Stimulated activated CD4-positive, alpha-beta T cell treated with anti-CD3 and anti-CD28 coated beads, Interleukin-4, amount 100 ng/mL, for 4 hours (primary cell): ENCODE data around the gene TVP23A.
"Not testable (repeated sequence)": the region's sequence is repeated elsewhere in the genome, so short reads cannot be mapped to it uniquely, and the experiment has no call there.

Source experiments
- DNase-seq, 2 experiments: peaks; one replicate each; pipeline ENCODE4 v3.0.0-alpha.2; 2020

The TVP23A gene

GRCh38 chr16:10835281-10835931 is 16.8 kb upstream of the TVP23A start:
- DNase-seq, result no peak

- no peak for DNase-seq
These were observed 16.2 kb upstream of the TVP23A start for GRCh38 chr16:10834766-10835165.

DNA sequence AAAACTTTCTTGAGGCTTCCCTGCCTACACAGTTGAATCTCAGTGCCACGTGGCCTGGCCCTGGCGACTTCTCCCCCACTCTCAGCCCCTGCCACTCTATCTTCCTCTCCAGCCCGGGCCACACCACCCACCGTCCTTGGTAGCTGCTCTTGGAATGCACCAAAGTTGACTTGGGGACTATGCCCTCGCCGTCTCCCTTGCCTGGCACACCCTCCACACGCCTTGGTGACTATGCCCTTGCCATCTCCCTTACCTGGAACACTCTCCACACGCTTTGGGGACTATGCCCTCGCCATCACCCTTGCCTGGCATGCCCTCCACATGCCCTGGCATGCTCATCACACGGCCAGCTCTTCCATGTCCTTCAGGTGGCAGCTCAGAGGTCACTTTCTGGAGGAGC is 15.5 kb upstream of the TVP23A start:
- no peak for DNase-seq

DNA sequence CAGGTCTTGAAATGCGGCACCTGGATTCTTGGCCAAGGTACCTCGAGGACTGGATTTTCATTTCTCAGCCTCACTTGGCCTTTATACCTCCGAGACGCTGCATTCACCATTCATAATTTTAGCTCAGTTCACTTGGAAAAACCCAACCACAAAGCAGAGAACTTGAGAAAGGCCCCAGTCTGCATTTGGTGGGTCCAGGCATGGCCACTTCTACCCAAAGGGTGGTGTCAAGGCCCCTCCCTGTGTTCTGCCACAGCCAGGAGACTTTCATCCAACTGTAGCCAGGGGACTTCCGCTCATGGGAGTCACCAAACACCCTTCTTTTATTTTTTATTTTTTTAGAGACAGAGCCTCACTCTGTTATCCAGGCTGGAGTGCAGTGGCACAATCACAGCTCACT is 14.7 kb upstream of the TVP23A start:
- no peak for DNase-seq

DNA sequence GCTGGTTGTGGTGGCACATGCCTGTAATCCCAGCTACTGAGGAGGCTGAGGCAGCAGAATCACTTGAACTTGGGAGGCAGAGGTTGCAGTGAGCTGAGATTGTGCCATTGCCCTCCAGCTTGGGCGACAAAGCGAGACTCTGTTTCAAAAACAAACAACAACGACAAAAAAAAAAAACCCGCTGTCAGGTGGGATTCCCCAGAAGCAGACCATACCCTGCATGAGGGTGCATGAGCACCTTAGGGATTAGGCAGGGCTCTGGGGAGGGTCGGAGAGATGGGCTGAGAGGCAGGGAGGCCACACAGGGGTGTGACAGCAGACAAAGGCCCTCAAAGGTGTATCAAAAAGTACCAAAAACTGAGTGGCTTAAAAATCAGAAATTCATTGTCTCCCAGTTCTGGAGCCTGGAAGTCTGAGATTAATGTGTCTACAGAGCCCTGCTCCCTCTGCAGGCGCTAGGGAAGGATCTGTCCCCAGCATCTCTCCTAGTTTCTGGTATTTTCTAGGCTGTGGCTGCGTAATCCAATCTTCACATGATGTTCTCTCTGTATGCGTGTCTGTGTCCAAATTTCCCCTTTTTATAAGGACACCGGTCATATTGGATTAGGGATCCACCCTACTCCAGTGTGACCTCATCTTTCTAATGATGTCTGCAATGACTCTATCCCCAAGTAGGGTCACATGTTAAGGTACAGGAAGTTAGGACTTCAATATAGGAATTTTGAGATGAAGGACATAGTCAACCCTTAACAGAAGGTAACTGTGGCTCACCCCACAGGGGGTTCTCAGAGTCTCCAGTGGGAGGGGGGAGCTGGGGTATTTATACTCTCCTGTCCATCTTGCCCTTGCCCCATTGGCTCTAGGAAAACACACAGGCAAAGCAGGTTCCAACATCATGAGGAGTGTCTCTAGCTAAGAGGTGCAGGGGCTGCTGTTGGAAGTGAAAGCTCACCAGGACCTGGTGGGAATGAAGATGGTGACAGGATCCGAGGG is 13.6 kb upstream of the TVP23A start:
- no peak for DNase-seq

DNA sequence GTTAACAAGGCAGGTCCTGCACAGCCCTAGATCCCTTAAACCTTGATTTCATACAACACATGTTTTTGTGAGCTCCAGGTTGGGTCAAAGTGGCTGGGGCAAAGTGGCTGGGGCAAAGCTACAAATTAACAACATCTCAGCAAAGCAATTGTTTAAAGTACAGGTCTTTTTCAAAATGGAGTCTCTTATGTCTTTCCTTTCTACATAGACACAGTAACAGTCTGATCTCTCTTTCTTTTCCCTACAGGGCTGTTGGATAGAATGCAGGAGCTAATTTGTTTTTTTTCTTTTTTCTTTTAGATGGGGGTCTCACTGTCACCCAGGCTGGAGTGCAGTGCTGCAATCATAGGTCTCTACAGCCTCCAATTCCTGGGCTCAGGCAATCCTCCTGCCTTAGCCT is 11.6 kb upstream of the TVP23A start:
- DNase-seq, result not testable (repeated sequence)

DNA sequence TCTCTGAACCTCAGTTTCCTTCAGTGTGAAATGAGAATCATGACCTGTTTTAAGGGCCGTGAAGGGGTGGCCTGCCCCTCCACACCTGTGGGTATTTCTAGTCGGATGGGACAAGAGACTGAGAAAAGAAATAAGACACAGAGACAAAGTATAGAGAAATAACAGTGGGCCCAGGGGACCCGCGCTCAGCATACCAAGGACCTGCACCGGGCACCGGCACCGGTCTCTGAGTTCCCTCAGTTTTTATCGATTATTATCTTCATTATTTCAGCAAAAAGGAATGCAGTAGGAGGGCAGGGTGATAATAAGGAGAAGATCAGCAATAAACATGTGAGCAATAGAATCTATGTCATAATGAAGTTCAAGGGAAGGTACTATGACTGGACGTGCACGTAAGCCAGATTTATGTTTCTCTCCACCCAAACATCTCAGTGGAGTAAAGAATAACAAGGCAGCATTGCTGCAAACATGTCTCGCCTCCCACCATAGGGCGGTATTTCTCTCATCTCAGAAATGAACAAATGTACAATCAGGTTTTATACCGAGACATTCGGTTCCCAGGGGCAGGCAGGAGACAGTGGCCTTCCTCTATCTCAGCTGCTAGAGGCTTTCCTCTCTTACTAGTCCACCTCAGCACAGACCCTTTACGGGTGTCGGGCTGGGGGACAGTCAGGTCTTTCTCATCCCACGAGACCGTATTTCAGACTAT is 10.9 kb upstream of the TVP23A start:
- DNase-seq, result not testable (repeated sequence)

DNA sequence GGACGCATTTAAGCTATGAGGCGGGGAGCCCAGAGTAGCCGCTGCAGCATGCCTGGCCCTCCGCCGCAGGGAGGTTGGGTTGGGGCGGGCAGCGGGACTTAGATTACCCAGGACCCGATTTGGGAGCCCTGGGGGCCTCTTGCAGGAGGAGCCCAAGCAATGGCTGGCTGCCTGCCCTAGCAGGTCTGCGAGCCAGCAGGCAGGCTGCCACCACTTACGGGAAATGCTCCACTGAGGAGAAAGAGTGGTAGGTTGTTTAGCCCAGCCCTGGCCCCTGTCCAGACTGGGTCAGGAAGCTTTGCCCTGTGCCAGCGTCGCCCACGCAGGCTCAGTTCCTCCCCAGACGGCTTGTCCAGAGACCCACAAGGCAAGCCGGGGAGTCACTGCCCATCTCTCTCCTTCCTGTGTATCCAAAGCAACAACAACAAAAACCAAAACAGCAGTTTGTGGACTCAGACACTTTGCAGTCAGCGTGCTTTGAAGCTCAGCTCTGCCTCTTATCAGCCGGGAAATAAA is 10.3 kb upstream of the TVP23A start:
- DNase-seq, result no peak

DNA sequence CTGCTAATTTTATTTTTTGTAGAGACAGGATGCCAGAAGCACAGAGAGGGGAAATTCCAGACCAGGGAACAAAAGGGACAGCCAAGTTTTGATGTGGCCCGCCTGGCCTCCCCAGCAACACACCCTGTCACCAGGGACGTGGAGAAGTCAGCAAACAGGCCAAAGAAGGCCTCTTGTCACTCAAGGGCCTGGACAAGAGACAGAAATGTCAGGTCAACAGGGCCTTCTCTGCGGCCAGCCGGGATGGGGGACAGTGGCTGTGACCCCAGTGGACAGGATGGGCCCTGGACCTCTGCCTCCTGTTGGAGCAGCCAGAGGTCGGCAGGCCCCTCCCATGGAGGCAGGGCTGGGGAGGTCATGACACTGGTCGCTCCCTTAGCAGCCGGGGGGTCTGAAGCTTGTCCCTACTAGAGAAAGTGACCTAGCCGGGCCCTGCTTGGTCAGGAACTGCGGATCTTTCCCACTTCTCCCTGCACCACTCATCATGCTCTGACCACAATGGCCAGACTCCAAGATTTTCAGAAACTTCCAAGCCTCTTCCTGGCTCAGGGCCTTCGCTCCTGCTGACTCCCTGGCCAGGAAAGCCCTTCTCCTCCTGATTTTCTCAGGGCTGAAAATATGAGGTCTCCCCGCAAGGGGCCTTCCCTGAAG is 9.2 kb upstream of the TVP23A start:
- DNase-seq, result no peak

- no peak for DNase-seq
These were observed 5.7 kb upstream of the TVP23A start for GRCh38 chr16:10824111-10824893.

DNA sequence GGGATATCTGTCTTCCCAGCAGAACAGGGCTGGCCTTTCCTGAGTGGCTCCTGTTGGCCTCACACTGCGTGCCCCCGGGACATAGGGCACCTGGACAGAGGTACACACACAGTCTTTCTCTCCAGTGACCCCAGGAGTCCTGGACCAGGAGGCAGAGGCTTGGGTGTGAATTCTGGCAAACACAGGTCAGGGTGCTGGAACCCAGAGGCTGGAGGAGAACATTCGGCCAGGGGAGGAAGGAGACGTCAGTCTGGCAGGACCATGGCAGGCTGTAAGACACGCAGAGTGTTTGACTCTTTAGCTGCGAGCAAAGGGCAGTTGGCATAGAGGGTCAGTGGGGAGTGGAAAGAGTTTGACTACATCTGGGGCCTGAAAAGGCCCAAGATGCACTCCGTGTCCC is 4.1 kb upstream of the TVP23A start:
- DNase-seq, result no peak

DNA sequence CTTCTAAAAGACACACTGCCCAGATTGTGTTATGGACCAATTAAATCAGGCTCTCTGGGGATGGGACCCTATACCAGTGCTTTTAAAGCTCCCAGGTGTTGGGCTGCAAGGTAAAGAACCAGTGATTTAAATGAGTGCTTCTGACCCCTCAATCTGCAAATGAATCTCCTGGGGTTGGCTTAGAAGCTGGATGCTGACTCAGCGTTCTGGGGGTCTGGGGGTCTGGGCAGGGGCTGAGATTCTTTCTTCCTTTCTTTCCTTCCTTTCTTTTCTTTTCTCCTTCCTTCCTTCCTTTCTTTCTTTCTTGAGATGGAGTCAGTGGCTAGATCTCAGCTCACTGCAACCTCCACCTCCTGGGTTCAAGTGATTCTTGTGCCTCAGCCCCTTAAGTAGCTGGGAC is 2.0 kb upstream of the TVP23A start:
- no peak for DNase-seq

DNA sequence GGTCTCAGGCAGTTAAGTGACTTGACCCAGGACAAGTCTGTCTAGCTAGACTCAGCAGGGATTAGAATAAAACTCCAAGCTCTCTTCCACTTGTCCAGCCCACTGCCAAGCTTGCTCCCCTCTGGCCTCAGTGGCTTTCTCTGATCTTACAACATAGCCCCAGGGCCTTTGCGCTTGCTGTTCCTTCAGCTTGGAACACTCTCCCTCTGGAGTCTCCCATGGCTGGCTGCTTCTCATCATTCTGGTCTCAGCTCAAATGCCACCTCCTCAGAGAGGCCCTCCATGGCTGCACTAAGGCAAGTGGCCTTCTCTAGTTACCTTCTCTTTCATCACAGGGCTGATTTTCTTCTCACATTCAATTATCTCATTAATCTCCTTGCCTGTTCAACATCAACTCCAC is 1.1 kb downstream of the TVP23A start:
- DNase-seq, result no peak

DNA sequence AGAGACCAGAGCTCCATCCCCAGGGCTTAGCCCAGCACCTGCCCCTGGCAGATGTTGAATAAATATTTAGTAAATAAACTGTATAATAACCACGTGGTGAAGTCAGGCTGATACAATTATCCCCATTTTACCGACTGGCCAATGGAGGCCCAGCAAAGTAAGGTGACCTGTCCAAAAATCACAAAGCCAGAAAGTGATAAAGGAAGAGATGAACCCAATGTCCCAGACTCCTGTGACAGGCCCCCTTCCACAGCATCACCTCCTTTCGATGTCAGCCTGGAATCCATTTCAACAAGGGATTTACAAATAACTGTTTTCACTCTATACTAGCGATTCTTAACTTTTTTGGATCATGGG is 5.5 kb downstream of the TVP23A start:
- DNase-seq, result no peak

DNA sequence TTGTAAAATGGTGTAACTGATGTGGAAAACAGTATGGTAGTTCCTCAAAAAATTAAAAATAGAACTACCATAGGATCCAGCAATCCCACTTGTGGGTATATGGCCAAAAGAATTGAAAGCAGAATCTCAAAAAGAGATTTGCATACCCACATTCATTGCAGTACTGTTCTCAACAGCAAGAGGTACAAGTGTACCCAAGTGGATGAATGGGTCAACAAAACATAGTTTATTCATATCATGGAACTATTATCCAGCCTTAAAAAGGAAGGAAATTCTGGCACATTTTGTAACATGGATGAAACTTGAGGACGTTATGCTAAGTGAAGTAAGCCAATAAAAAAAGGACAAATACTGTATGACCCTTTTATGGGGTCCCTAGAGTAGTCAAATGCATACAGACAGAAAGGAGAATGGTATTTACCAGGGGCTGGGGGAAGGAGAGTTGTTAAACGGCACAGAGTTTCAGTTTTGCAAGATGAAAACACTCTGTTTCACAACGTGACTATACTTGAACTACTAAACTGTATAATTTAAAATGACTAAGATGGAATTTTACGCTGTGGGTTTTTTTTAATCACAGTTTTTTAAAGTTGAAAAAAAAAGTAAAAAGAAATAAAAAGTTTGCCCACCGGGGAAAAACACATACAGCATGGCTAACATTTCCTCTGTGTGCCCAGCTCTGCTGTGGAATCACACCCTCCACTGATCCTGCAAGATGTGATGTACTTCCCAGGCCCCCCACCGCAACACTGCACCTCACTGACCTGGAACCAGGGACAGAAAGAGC is 6.1 kb downstream of the TVP23A start:
- no peak for DNase-seq

- no peak for DNase-seq
These were observed 8.9 kb downstream of the TVP23A start for GRCh38 chr16:10809706-10810105.

DNA sequence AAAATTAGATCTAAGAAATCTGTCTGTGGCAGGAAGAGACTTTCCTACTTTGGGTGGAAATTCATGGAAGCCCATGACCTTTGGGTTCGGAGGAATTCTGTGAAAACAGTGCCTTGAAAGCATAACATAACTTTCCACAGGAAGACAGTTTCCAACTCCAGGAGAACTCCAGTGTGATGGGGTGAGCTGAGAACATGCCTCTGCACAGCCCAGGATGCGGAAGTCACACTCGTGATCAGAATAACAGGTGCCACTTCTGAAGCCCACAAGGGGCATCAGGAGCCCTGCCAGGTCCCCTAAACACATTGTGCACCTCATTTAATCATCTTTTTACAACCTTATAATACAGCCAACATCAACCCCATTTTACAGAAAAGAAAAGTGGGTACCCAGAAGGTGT is 9.7 kb downstream of the TVP23A start:
- DNase-seq, result no peak

GRCh38 chr16:10808218-10808617 is 10.4 kb downstream of the TVP23A start:
- no peak for DNase-seq

DNA sequence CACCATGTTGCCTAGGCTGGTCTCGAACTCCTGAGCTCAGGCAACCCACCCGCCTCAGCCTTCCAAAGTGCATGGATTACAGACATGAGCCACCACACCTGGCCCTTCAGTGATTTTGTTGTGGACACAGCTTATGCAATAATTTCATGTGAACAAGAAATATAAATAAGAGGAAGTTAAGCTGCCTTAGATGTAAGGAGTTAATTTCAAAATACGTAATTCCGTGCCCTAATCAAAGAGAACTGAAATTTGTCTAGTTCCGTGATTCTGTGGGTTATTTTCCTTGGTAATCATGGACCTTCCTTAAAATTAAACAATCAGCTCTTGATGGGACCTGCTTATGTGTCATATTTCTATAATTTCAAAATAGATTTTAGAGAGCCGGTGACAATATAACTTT is 11.9 kb downstream of the TVP23A start:
- no peak for DNase-seq

DNA sequence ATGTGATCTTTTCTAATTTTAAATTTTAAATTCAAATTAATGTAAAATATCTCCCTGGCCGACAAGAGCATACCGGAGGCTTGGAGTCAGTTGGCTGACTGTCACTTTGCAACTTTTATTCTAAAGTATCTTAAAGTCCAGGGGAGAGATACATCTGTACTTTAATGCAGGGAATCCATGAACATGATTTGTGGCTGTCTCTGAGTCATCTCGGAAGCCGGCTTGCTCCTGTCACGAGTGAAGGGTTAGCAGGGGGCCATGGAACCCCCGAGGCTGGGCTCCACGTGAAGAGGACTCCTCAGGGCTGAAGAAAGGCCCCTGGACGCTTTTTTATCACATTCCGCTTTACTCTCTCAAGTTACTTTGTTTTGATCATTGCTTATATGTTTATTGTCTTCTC is 13.3 kb downstream of the TVP23A start:
- DNase-seq, result no peak

GRCh38 chr16:10799736-10800135 is 18.9 kb downstream of the TVP23A start:
- no peak for DNase-seq
